Prostate gland (tissue), 2 donors: ENCODE data around the gene IGFBP7. TPM values are rescaled to one million over a fixed set of nuclear protein-coding genes. Genes with fewer than 3 reads are reported as not detected.

Experiments used
- DNase-seq: peaks from one replicate; pipeline ENCODE4 v3.0.0-alpha.2; 2019; ENCODE audit warnings: low spot score
- H3K27ac ChIP-seq, 2 donors: fragments of 200-600 bp; sonication (generic); 2 replicates each; pipeline ENCODE4 v1.5.1; 2017 to 2019
- H3K27me3 ChIP-seq: fragments of 200-600 bp; sonication (generic); replicated peaks from 2 replicates; pipeline ENCODE4 v1.5.1; 2019; ENCODE audit not compliant: insufficient read depth
- H3K36me3 ChIP-seq, 2 donors: fragments of 200-600 bp; sonication (generic); 1 replicate in 1 of 2; 2 replicates in 1 of 2; pipeline versions ENCODE4 v1.5.1 to v1.8.1; 2017 to 2019
- H3K4me1 ChIP-seq: fragments of 200-600 bp; sonication (generic); replicated peaks from 2 replicates; pipeline ENCODE4 v1.5.1; 2019
- H3K4me3 ChIP-seq, 2 donors: fragments of 200-600 bp; sonication (generic); 2 replicates each; pipeline ENCODE4 v1.5.1; 2017 to 2019
- H3K9me3 ChIP-seq: fragments of 200-600 bp; sonication (generic); 2 replicates; pipeline ENCODE4 v1.5.1; 2017
- CTCF ChIP-seq, 4 experiments: fragments of 200-600 bp in 2 of 4; fragments of 450-650 bp in 2 of 4; sonication (generic) in 2 of 4; IDR thresholded peaks; 1 replicate in 3 of 4; 2 replicates in 1 of 4; pipeline ENCODE4 v1.5.1; 2016 to 2019; ENCODE audit warnings: antibody characterized with exemption in 4 of 4, mild to moderate bottlenecking in 2 of 4, moderate library complexity in 2 of 4
- POLR2A ChIP-seq: fragments of 450-650 bp; IDR thresholded peaks from one replicate; pipeline ENCODE4 v1.6.1; 2016; ENCODE audit warnings: antibody characterized with exemption, mild to moderate bottlenecking
- POLR2AphosphoS5 ChIP-seq: sonication (generic); formaldehyde crosslinking; IDR thresholded peaks from one replicate; pipeline ENCODE4 v1.6.1; 2017; ENCODE audit warnings: antibody characterized with exemption
- WGBS: methylation state at CpG from one replicate; pipeline ENCODE4 v1.1.5; 2018; 5-methylcytosine and 5-hydroxymethylcytosine counted together
- intact Hi-C: fragments of 100-400 bp; cut with DNase I; formaldehyde crosslinking; loops from one replicate; pipeline ENCODE4 v1.14.2; 2022
- total RNA-seq, 2 donors: library from RNA; depleted of rRNA; stranded (reverse); fragments of >200 nt; gene quantifications; one replicate each; pipeline ENCODE4 v1.1.0, GENCODE V29; 2016

The IGFBP7 gene
- total RNA-seq, 2 donors from 2014 or later = 322 to 1,366 TPM

- H3K27me3 ChIP-seq = no peaks in the 10 kb centered on the region
- intact Hi-C loops = no loop called here
- H3K4me1 ChIP-seq = no peaks in the 10 kb centered on the region
- 96% methylated on average over 1 of the region's 1 CpG for WGBS
- no peaks in the 10 kb centered on the region for H3K9me3 ChIP-seq
- no peak overlapping the region for H3K4me3 ChIP-seq
- no peaks in the 10 kb centered on the region for H3K36me3 ChIP-seq
- peak overlapping the region in 1 of 2 donors; percentile 64 for H3K27ac ChIP-seq
- DNase-seq = no peak
- no peak for TF ChIP-seq POLR2A
- no peak for TF ChIP-seq CTCF (IDR thresholded peaks at IDR 0.05)
- TF ChIP-seq POLR2AphosphoS5 = no peak
These were observed 65.2 kb downstream of the IGFBP7 start for GRCh38 chr4:57044996-57045395.

GRCh38 chr4:57044279-57044678 is 65.9 kb downstream of the IGFBP7 start:
- H3K4me3 ChIP-seq = no peak overlapping the region
- H3K27ac ChIP-seq = peak overlapping the region; percentile 51 to 64
- 64% methylated on average over 1 of the region's 1 CpG for WGBS
- H3K27me3 ChIP-seq = no peaks in the 10 kb centered on the region
- TF ChIP-seq POLR2A = no peak
- TF ChIP-seq CTCF (IDR thresholded peaks at IDR 0.05) = no peak
- no peaks in the 10 kb centered on the region for H3K4me1 ChIP-seq
- intact Hi-C loops = no loop called here
- DNase-seq = no peak
- no peaks in the 10 kb centered on the region for H3K9me3 ChIP-seq
- H3K36me3 ChIP-seq = no peaks in the 10 kb centered on the region

- intact Hi-C loops = no loop called here
These were observed 66.6 kb downstream of the IGFBP7 start for GRCh38 chr4:57043347-57044251.

GRCh38 chr4:57042711-57043169 is 67.4 kb downstream of the IGFBP7 start:
- H3K4me1 ChIP-seq = no peaks in the 10 kb centered on the region
- TF ChIP-seq CTCF (IDR thresholded peaks at IDR 0.05) (no peak), POLR2A (no peak)
- no peak overlapping the region for H3K4me3 ChIP-seq
- WGBS = 73% methylated on average over 5 of the region's 5 CpGs
- H3K27me3 ChIP-seq = no peaks in the 10 kb centered on the region
- H3K9me3 ChIP-seq = no peaks in the 10 kb centered on the region
- DNase-seq = no peak
- H3K27ac ChIP-seq = peak overlapping the region; percentile 56 to 64
- H3K36me3 ChIP-seq = no peaks in the 10 kb centered on the region
- intact Hi-C loops = no loop called here

More at GRCh38 chr4:57043347-57044251, 66.6 kb downstream of the IGFBP7 start:
- TF ChIP-seq POLR2A = no peak
- TF ChIP-seq POLR2AphosphoS5 = no peak
- TF ChIP-seq CTCF (IDR thresholded peaks at IDR 0.05) = no peak
- H3K27me3 ChIP-seq = no peaks in the 10 kb centered on the region
- WGBS = 27% methylated on average over 6 of the region's 6 CpGs
- DNase-seq = no peak
- peak overlapping the region; percentile 56 to 64 for H3K27ac ChIP-seq
- H3K36me3 ChIP-seq = no peaks in the 10 kb centered on the region
- no peaks in the 10 kb centered on the region for H3K9me3 ChIP-seq
- no peaks in the 10 kb centered on the region for H3K4me1 ChIP-seq
- no peak overlapping the region for H3K4me3 ChIP-seq

- Histone ChIP-seq H3K9me3 (no peaks in the 10 kb centered on the region), H3K4me3 (no peak overlapping the region), H3K27ac (peak overlapping the region; percentile 56 to 64), H3K4me1 (no peaks in the 10 kb centered on the region), H3K36me3 (no peaks in the 10 kb centered on the region), H3K27me3 (no peaks in the 10 kb centered on the region)
- intact Hi-C loops = no loop called here
- DNase-seq = no peak
- TF ChIP-seq CTCF (IDR thresholded peaks at IDR 0.05) (no peak), POLR2AphosphoS5 (no peak), POLR2A (no peak)
- 55% methylated on average over 1 of the region's 1 CpG for WGBS
These were observed 69.2 kb downstream of the IGFBP7 start for GRCh38 chr4:57041020-57041419.
